Hematopoietic multipotent progenitor cell treated with erythropoietin and hydrocortisone succinate and interleukin-3 and kit ligand, for 8 days (in vitro differentiated cells): ENCODE data around the gene QRFP.

Experiments
- DNase-seq: peaks from one replicate; pipeline ENCODE4 v3.0.0-alpha.2; 2015

The QRFP gene

DNA sequence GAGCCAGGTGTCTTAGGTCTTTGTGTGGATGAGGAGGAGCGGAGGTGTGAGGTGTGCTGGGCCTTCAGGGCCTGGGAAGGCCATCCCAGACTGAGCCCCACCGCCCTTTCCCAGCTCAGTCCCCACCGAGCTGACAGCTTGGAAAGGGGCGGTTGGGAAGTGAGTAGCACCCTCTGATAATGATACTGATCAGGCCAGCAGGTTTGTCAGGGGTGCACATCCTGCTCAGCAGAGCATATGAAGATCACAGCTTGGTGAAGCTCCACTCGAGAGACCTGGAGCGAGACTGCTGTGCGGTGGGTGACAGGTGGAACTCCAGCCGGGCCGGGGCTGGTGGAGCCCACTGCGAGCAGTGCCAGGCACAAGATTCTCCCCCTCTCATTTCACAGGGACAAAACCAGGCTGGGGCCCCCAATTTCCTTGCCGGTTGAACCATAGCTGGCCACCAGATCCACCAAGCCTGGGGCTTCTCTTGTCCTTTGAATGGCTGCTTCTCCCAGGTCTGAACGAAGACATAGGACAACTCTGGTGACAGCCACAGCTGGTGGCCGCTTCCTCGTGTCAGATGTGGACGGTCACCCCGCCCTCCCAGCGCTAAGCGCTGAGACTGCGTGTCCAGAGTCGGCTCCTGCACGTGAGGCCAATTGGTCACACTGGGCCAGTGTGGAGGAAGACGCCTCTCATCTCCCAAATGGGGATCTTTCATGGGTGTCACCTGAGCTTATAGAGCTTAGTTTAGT is 8.3 kb downstream of the QRFP start:
- DNase-seq = no peak

GRCh38 chr9:130887494-130888144 is 9.0 kb downstream of the QRFP start:
- no peak for DNase-seq

DNA sequence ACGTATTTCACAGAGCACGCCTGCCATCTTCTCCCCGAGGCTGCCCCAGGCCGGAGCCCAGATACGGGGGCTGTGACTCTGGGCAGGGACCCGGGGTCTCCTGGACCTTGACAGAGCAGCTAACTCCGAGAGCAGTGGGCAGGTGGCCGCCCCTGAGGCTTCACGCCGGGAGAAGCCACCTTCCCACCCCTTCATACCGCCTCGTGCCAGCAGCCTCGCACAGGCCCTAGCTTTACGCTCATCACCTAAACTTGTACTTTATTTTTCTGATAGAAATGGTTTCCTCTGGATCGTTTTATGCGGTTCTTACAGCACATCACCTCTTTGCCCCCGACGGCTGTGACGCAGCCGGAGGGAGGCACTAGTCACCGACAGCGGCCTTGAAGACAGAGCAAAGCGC is 9.6 kb downstream of the QRFP start:
- DNase-seq = no peak

- DNase-seq = no peak
Measured at GRCh38 chr9:130885484-130886375, 10.9 kb downstream of the QRFP start.

- DNase-seq = no peak
Measured at GRCh38 chr9:130884542-130885483, 11.8 kb downstream of the QRFP start.

GRCh38 chr9:130884111-130884531 is 12.5 kb downstream of the QRFP start:
- DNase-seq = no peak

GRCh38 chr9:130883479-130883878 is 13.1 kb downstream of the QRFP start:
- no peak for DNase-seq

GRCh38 chr9:130882696-130883225 is 13.9 kb downstream of the QRFP start:
- no peak for DNase-seq

DNA sequence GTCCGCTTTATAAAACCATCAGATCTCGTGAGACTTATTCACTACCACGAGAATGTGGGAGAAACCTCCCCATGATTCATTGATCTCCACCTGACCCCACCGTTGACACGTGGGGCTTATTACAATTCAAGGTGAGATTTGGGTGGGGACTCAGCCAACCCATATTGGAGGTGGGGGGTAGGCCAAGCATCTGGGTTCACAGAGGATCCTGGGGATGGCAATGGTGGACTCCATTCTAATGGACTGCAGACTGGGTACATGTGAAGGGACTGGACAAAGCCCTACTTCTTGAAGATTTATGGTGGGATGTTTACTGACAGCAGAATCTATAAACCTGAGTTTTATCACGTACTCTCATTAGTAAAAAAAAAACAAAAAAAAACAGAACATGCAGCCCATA is 15.1 kb downstream of the QRFP start:
- no peak for DNase-seq

DNA sequence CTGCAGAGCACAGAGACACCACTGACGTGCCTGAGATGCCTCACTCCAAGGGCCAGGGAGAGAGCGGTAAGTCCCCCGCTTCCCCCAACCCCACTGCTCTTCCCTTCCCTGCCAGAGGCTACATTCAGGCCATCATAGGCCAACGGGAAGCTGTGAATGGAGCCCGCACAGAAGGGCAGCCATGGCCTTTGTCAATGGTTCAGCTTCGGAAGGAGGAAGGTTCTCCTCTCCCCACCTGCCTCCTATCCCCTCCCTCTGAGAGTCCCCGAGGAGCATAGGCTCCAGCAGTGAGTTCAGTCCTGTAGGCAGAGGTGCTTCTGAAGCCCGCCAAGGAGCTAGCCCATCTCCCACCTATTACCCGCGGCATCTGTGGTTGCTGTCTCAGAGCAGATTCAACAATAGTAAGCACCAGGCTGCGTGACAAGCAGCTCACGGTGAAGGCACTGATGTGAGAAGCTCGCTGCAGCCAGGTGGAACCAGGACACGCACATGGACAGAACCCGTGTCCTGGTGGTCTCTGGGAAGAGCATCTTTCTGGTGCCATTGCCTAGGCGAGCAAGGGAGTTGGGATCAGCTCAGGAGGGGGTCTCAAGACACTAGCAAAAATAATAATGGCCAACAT is 15.9 kb downstream of the QRFP start:
- DNase-seq = no peak

GRCh38 chr9:130879863-130880411 is 16.7 kb downstream of the QRFP start:
- no peak for DNase-seq

DNA sequence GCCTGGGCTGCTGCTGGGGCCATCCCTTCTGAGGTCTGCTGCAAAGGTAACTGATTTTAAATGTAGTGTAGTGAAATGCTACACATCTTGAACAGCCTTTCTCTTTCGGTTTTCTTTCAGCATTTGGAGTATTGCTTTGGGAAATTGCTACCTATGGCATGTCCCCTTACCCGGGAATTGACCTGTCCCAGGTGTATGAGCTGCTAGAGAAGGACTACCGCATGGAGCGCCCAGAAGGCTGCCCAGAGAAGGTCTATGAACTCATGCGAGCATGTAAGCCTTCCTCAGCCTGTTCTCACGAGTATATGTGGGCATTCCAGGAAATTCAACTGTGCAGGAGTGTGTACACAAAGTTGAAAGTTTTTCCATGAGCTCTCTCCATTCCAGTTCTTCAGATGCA is 18.3 kb downstream of the QRFP start:
- no peak for DNase-seq

DNA sequence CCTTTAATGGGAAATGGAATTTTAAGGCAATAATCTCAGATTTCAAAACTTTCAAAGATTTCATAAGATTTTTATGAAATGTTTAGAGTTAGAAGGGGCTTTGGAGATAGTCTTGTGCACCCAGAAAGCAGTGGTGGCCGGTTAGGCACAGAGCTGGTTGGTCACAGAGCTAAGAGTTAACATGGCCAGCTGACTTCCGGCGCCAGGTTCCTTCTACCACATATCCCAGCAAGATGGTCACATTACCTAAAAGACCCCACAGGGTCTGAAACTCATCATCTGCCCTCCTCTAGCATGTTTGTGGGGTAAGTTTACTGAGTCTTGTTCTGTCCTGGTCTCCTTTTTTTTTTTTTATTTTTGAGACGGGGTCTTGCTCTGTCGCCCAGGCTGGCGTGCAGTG is 19.3 kb downstream of the QRFP start:
- no peak for DNase-seq

GRCh38 chr9:130874783-130875182 is 21.8 kb downstream of the QRFP start:
- no peak for DNase-seq

GRCh38 chr9:130873966-130874365 is 22.6 kb downstream of the QRFP start:
- DNase-seq = no peak

- no peak for DNase-seq
Measured at GRCh38 chr9:130872912-130873503, 23.6 kb downstream of the QRFP start.

DNA sequence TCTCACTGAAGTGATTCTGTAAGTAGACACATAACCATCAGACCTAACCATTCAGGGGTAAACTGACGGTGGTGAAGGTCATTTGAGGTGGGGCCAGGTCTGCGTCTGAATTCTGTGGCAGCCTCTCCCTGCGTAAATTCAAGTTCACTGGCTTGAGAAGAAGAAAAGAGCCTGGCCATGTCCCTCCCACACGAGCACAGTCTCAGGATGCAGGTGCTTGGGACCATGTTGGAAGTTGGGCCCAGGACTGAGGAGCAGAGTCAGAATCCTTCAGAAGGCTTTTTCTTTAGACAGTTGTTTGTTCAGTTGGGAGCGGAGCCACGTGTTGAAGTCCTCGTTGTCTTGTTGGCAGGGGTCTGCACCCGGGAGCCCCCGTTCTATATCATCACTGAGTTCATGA is 24.1 kb downstream of the QRFP start:
- DNase-seq = no peak

- no peak for DNase-seq
Measured at GRCh38 chr9:130872093-130872492, 24.5 kb downstream of the QRFP start.

- no peak for DNase-seq
Measured at GRCh38 chr9:130871395-130872062, 25.1 kb downstream of the QRFP start.
